Thymus (tissue), 11 donors: ENCODE data around the gene TCTN1. TPM values are rescaled to one million over a fixed set of nuclear protein-coding genes. Genes with fewer than 3 reads are reported as not detected.
A peak's percentile ranks its signal among the peaks of the same experiment; 100 is the strongest.

Source experiments
- DNase-seq, 9 donors: peaks; one replicate each; pipeline ENCODE4 v3.0.0-alpha.2; 2013; ENCODE audit warnings: low spot score in 9 of 9, low read depth in 6 of 9, missing footprints in 1 of 9
- H3K27ac ChIP-seq, 2 donors: one replicate each; pipeline ENCODE4 v1.5.1; 2013; ENCODE audit warnings: control low read depth in 1 of 2, low read depth in 1 of 2, low read length in 1 of 2, mild to moderate bottlenecking in 1 of 2, moderate library complexity in 1 of 2
- H3K27me3 ChIP-seq, 2 donors: one replicate each; pipeline ENCODE4 v1.5.1; 2013; ENCODE audit warnings: low read length in 1 of 2; ENCODE audit not compliant: control insufficient read depth in 2 of 2, insufficient read depth in 1 of 2
- H3K36me3 ChIP-seq, 2 donors: one replicate each; pipeline ENCODE4 v1.5.1; 2013; ENCODE audit warnings: low read length in 1 of 2, mild to moderate bottlenecking in 1 of 2, moderate library complexity in 1 of 2; ENCODE audit not compliant: control insufficient read depth in 2 of 2, insufficient read depth in 2 of 2
- H3K4me1 ChIP-seq, 2 donors: one replicate each; pipeline ENCODE4 v1.5.1; 2013; ENCODE audit warnings: low read length in 2 of 2; ENCODE audit not compliant: control insufficient read depth in 2 of 2, insufficient read depth in 2 of 2
- H3K4me3 ChIP-seq, 2 donors: one replicate each; pipeline ENCODE4 v1.5.1; 2013; ENCODE audit warnings: low read length in 2 of 2, control low read depth in 1 of 2, mild to moderate bottlenecking in 1 of 2
- H3K9me3 ChIP-seq, 2 donors: one replicate each; pipeline ENCODE4 v1.5.1; 2013; ENCODE audit warnings: low read length in 1 of 2, mild to moderate bottlenecking in 1 of 2; ENCODE audit not compliant: control insufficient read depth in 2 of 2, insufficient read depth in 1 of 2
- WGBS: extraction: QIAGEN DNeasy Blood & Tissue Kit; methylation state at CpG from one replicate; pipeline ENCODE4 v1.1.7; 2013; 5-methylcytosine and 5-hydroxymethylcytosine counted together
- polyA plus RNA-seq: library from polyadenylated mRNA; stranded (reverse); fragments of 200-250 nt; gene quantifications from one replicate; pipeline ENCODE4 v1.2.3, GENCODE V29; 2013
- total RNA-seq: library from RNA; stranded (reverse); fragments of 120-200 nt; gene quantifications from one replicate; pipeline ENCODE4 v1.2.4, GENCODE V29; 2013
- donor health status: healthy.

The TCTN1 gene
- total and polyA plus RNA-seq, 2 donors: 11.6 to 17.9 TPM

DNA sequence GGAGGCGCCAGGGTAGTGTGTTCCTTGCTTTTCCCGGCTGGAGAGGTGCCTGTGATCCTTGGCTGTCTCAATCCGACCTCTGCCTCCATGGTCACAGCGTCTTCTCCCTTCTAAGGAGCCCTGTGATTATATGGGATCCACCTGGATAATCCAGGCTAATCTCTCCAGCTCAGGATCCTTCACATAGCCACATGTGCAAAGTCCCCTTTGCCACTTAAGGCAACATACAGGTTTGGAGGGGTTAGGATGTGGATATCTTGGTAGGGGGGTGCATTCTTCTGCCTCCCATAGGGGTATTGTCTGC, 76.2 kb downstream of the TCTN1 start:
- 64% methylated on average over 4 of the region's 4 CpGs for WGBS
- peaks cover 0 to 4% of the 10 kb centered on the region in 2 donors for H3K9me3 ChIP-seq
- H3K27me3 ChIP-seq: peaks cover 0 to 10% of the 10 kb centered on the region in 2 donors
- H3K4me1 ChIP-seq: peaks cover 6 to 29% of the 10 kb centered on the region in 2 donors
- peak overlapping the region in 1 of 2 donors; percentile 59 for H3K27ac ChIP-seq
- no peak overlapping the region for H3K4me3 ChIP-seq
- H3K36me3 ChIP-seq: no peaks in the 10 kb centered on the region
- no peak for DNase-seq

- H3K27ac ChIP-seq: no peak overlapping the region
- no peak for DNase-seq
- peaks cover 4 to 29% of the 10 kb centered on the region in 2 donors for H3K4me1 ChIP-seq
- no peaks in the 10 kb centered on the region for H3K36me3 ChIP-seq
- 36% methylated on average over 7 of the region's 7 CpGs for WGBS
- H3K9me3 ChIP-seq: no peaks in the 10 kb centered on the region
- H3K27me3 ChIP-seq: peaks cover 0 to 1% of the 10 kb centered on the region in 2 donors
- no peak overlapping the region for H3K4me3 ChIP-seq
Measured at GRCh38 chr12:110693731-110694130, 79.8 kb downstream of the TCTN1 start.

DNA sequence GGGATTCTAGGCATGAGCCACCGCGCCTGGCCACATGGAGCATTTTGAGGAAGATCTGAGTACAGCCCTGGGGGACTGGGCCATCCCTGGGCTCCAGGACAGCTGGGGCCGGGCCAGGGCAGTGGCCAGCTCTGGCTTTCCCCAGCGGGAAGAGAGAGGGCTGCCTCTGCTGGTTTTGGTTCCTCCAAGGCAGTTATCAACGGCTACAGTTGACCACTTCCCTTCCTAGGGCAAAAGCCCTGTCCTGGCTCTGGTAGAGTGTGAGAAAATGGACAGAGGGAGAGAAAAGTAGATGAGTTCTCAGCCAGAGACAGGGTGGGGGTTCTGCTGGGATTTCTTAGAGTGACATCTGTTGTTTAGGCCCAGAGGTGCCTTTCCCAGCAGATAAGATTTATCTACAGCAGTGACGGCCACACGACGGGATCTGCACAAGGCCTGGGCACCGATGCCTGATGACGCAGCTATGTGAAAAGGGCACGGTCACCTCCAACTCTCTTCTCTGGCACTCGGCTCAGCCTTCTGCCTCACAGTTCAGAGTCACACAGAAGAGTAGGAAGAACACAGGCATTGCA, 80.5 kb downstream of the TCTN1 start:
- WGBS: 90% methylated on average over 12 of the region's 12 CpGs
- Histone ChIP-seq H3K4me1 (peaks cover 4 to 26% of the 10 kb centered on the region in 2 donors), H3K9me3 (no peaks in the 10 kb centered on the region), H3K36me3 (no peaks in the 10 kb centered on the region), H3K4me3 (no peak overlapping the region), H3K27ac (no peak overlapping the region), H3K27me3 (no peaks in the 10 kb centered on the region)
- DNase-seq: no peak

GRCh38 chr12:110696283-110696682, 82.4 kb downstream of the TCTN1 start:
- no peak for DNase-seq
- Histone ChIP-seq H3K4me3 (no peak overlapping the region), H3K27me3 (no peaks in the 10 kb centered on the region), H3K9me3 (no peaks in the 10 kb centered on the region), H3K4me1 (peaks cover 0 to 15% of the 10 kb centered on the region in 2 donors), H3K36me3 (no peaks in the 10 kb centered on the region), H3K27ac (no peak overlapping the region)
- 96% methylated on average over 3 of the region's 3 CpGs for WGBS

- H3K36me3 ChIP-seq: no peaks in the 10 kb centered on the region
- H3K9me3 ChIP-seq: no peaks in the 10 kb centered on the region
- no peaks in the 10 kb centered on the region for H3K27me3 ChIP-seq
- no peak for DNase-seq
- H3K4me1 ChIP-seq: peaks cover 0 to 15% of the 10 kb centered on the region in 2 donors
- H3K4me3 ChIP-seq: no peak overlapping the region
- WGBS: 86% methylated on average over 2 of the region's 2 CpGs
- H3K27ac ChIP-seq: no peak overlapping the region
Measured at GRCh38 chr12:110697236-110697635, 83.3 kb downstream of the TCTN1 start.

DNA sequence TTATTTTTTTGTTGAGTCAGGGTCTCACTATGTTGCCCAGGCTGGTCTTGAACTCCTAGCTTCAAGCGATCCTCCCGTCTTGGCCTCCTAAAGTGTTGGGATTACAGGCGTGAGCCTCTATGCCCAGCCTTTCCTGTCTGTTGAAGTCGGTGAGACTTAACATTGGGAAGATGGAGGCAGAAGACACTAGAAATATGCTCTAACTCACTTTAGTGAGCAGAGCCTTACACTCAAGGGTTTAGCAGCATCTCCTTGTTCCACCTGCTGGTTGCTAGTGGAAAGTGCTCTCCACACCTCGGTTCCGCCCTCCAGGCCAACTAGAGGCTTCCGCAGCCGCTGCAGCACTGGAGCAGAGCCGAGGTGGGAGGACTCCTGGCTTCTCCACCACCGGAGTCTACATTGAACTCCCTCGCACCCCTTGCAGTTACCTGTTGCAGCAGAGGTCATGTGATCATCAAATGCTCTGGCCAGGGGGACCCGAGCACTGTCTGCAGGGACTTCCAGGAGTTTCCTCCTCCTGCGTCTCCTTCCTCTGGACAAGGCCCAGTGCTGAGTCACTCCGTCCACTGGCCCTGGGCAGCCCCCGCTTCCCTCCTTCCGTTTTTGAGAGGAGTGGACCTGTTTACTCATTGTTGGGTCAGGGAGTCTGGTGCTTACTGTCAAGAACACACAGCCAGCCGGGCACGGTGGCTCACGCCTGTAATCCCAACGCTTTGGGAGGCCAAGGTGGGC, 84.4 kb downstream of the TCTN1 start:
- Histone ChIP-seq H3K9me3 (no peaks in the 10 kb centered on the region), H3K27me3 (no peaks in the 10 kb centered on the region), H3K36me3 (no peaks in the 10 kb centered on the region), H3K4me1 (peaks cover 0 to 15% of the 10 kb centered on the region in 2 donors), H3K4me3 (no peak overlapping the region), H3K27ac (no peak overlapping the region)
- peak; percentile 60 to 94 (median 83) for DNase-seq
- 47% methylated on average over 20 of the region's 20 CpGs for WGBS

Other genes starting within 250 kb of the TCTN1 start
- 43.2 TPM for gene ANAPC7, start 210.4 kb upstream of the TCTN1 start, total RNA-seq
- gene ANAPC7, start 210.4 kb upstream of the TCTN1 start, polyA plus RNA-seq: 66.6 TPM
- 377 TPM for gene ARPC3, start 163.8 kb upstream of the TCTN1 start, total RNA-seq
- 628 TPM for gene ARPC3, start 163.8 kb upstream of the TCTN1 start, polyA plus RNA-seq
- 21.9 TPM for gene GPN3, start 145.9 kb upstream of the TCTN1 start, total RNA-seq
- 25.1 TPM for gene GPN3, start 145.9 kb upstream of the TCTN1 start, polyA plus RNA-seq
- 22.9 TPM for gene FAM216A, start 145.3 kb upstream of the TCTN1 start, total RNA-seq
- gene FAM216A, start 145.3 kb upstream of the TCTN1 start, polyA plus RNA-seq: 10.2 TPM
- gene VPS29, start 112.0 kb upstream of the TCTN1 start, total RNA-seq: 87.9 TPM
- gene VPS29, start 112.0 kb upstream of the TCTN1 start, polyA plus RNA-seq: 320 TPM
- 1.0 TPM for gene RAD9B, start 111.8 kb upstream of the TCTN1 start, total RNA-seq
- gene RAD9B, start 111.8 kb upstream of the TCTN1 start, polyA plus RNA-seq: 0.87 TPM
- gene PPTC7, start 30.8 kb upstream of the TCTN1 start, total RNA-seq: 5.8 TPM
- 19.2 TPM for gene PPTC7, start 30.8 kb upstream of the TCTN1 start, polyA plus RNA-seq
- 11.1 TPM for gene HVCN1, start 75.0 kb downstream of the TCTN1 start, total RNA-seq
- gene HVCN1, start 75.0 kb downstream of the TCTN1 start, polyA plus RNA-seq: 35.1 TPM
- gene PPP1CC, start 128.8 kb downstream of the TCTN1 start, total RNA-seq: 139 TPM
- 103 TPM for gene PPP1CC, start 128.8 kb downstream of the TCTN1 start, polyA plus RNA-seq
- gene CCDC63, start 232.9 kb downstream of the TCTN1 start, total RNA-seq: 0.19 TPM
- 0.14 TPM for gene CCDC63, start 232.9 kb downstream of the TCTN1 start, polyA plus RNA-seq